PC-3 (cell line): ENCODE measurements around the gene SERINC2. TPM values are rescaled to one million over a fixed set of nuclear protein-coding genes. Genes with fewer than 3 reads are reported as not detected.

ENCODE experiments used
- ATAC-seq: fragments of 200-7000 bp; cut with Tn5 transposase; 2 replicates; pipeline ENCODE4 v1.9.1; 2020; ENCODE audit warnings: mild to moderate bottlenecking, moderate library complexity
- BruUV-seq: library from RNA; stranded (reverse); fragments of 400-500 nt; replicated peaks from 2 replicates; lab custom pipeline; 2021; lab: Mats Ljungman, UMichigan
- CTCF ChIA-PET: fragments of 300-600 bp; sonication (Branson Sonifier 250); formaldehyde crosslinking; loops from one replicate; lab custom pipeline; 2022; ENCODE audit warnings: antibody characterized with exemption; lab: Charles Lee
- POLR2A ChIA-PET: fragments of 300-600 bp; sonication (Branson Sonifier 250); formaldehyde crosslinking; loops from one replicate; lab custom pipeline; 2022; ENCODE audit warnings: antibody characterized with exemption; ENCODE audit not compliant: unreplicated experiment; lab: Charles Lee
- DNase-seq: peaks from one replicate; pipeline ENCODE4 v3.0.0-alpha.2; 2015
- H2AFZ ChIP-seq: fragments of 300-600 bp; sonication (generic); 2 replicates; pipeline ENCODE4 v1.6.0; 2016; ENCODE audit warnings: antibody characterized with exemption, low read length
- H3F3A ChIP-seq: fragments of 300-600 bp; sonication (generic); one replicate; pipeline ENCODE4 v1.6.0; 2017; ENCODE audit warnings: antibody characterized with exemption, low read length, control low read depth, mild to moderate bottlenecking; ENCODE audit not compliant: unreplicated experiment
- H3K27ac ChIP-seq: fragments of 300-600 bp; sonication (generic); 2 replicates; pipeline ENCODE4 v1.5.1; 2016; ENCODE audit warnings: mild to moderate bottlenecking, low read length
- H3K27me3 ChIP-seq: fragments of 300-600 bp; sonication (generic); 2 replicates; pipeline ENCODE4 v1.6.1; 2016; ENCODE audit warnings: low read length, mixed read lengths
- H3K36me3 ChIP-seq: fragments of 300-600 bp; sonication (generic); 2 replicates; pipeline ENCODE4 v1.6.1; 2016; ENCODE audit warnings: low read depth, mixed run types, low read length, mixed read lengths
- H3K4me1 ChIP-seq: fragments of 300-600 bp; sonication (generic); 2 replicates; pipeline ENCODE4 v1.5.1; 2016; ENCODE audit warnings: low read length; ENCODE audit not compliant: insufficient read depth
- H3K4me2 ChIP-seq: fragments of 300-600 bp; sonication (generic); 2 replicates; pipeline ENCODE4 v1.6.0; 2016; ENCODE audit warnings: low read length
- H3K4me3 ChIP-seq: fragments of 300-600 bp; sonication (generic); 2 replicates; pipeline ENCODE4 v1.5.1; 2016; ENCODE audit warnings: mild to moderate bottlenecking, low read length, mixed read lengths
- H3K79me2 ChIP-seq: fragments of 300-600 bp; sonication (generic); 2 replicates; pipeline ENCODE4 v1.6.1; 2017; ENCODE audit warnings: low read length, mixed read lengths
- H3K9ac ChIP-seq: fragments of 300-600 bp; sonication (generic); 2 replicates; pipeline ENCODE4 v1.6.0; 2016; ENCODE audit warnings: mild to moderate bottlenecking, low read length
- H3K9me2 ChIP-seq: fragments of 300-600 bp; sonication (generic); replicated peaks from 2 replicates; pipeline ENCODE4 v1.6.1; 2016; ENCODE audit warnings: mixed run types, low read length, mixed read lengths
- H3K9me3 ChIP-seq: fragments of 300-600 bp; sonication (generic); 2 replicates; pipeline ENCODE4 v1.6.1; 2016; ENCODE audit warnings: low read length, mixed read lengths
- H4K20me1 ChIP-seq: fragments of 300-600 bp; sonication (generic); 2 replicates; pipeline ENCODE4 v1.6.1; 2016; ENCODE audit warnings: low read length, mixed read lengths
- CTCF ChIP-seq: fragments of 300-600 bp; sonication (generic); conservative IDR thresholded peaks from 2 replicates; pipeline ENCODE4 v1.5.1; 2017; ENCODE audit warnings: antibody characterized with exemption, low read depth, mild to moderate bottlenecking, low read length
- EZH2 ChIP-seq: fragments of 300-600 bp; sonication (generic); IDR thresholded peaks from one replicate; pipeline ENCODE4 v1.6.1; 2017; ENCODE audit warnings: antibody characterized with exemption, mild to moderate bottlenecking, low read length; ENCODE audit not compliant: unreplicated experiment
- EZH2phosphoT487 ChIP-seq: fragments of 300-600 bp; sonication (generic); IDR thresholded peaks from 2 replicates; pipeline ENCODE4 v1.6.1; 2018; ENCODE audit warnings: mild to moderate bottlenecking, antibody characterized with exemption, low read length, borderline replicate concordance
- intact Hi-C: fragments of 100-400 bp; cut with micrococcal nuclease; formaldehyde crosslinking; loops from 2 replicates; pipeline ENCODE4 v1.9.0; 2023
- total RNA-seq: library from RNA; depleted of rRNA; stranded (reverse); fragments of >200 nt; gene quantifications from 2 replicates; pipeline ENCODE4 v1.2.3, GENCODE V29; 2014

Gene SERINC2
- total RNA-seq, 1 experiment from 2014 or later: 51.5 TPM

GRCh38 chr1:31432592-31433395 lies 19.8 kb downstream of the SERINC2 start:
- no peak for ATAC-seq
- Histone ChIP-seq H3K36me3 (0 out of 2 replicates have a peak, but pooled peaks cover 3% of the 10 kb centered on the region), H3K9me3 (no peaks in the 10 kb centered on the region), H3K27ac (no peak overlapping the region), H3K9me2 (no peaks in the 10 kb centered on the region), H3K4me1 (no peaks in the 10 kb centered on the region), H2AFZ (no peak overlapping the region), H3F3A (no peaks in the 10 kb centered on the region), H3K79me2 (no peaks in the 10 kb centered on the region), H3K4me3 (no peak overlapping the region), H3K4me2 (no peak overlapping the region), H3K9ac (no peak overlapping the region), H3K27me3 (no peaks in the 10 kb centered on the region), H4K20me1 (no peaks in the 10 kb centered on the region)
- intact Hi-C loops: no loop called here
- BruUV-seq: no TSS peak
- TF ChIP-seq EZH2: no peak
- no peak for TF ChIP-seq EZH2phosphoT487
- no peak for TF ChIP-seq CTCF
- POLR2A ChIA-PET: no interaction called here
- CTCF ChIA-PET: no interaction called here
- DNase-seq: no peak

- ATAC-seq: no peak
- H3K4me1 ChIP-seq: no peaks in the 10 kb centered on the region
- POLR2A ChIA-PET: no interaction called here
- H3K4me3 ChIP-seq: no peak overlapping the region
- no peak overlapping the region for H3K27ac ChIP-seq
- no peak overlapping the region for H2AFZ ChIP-seq
- BruUV-seq: no TSS peak
- H3K79me2 ChIP-seq: no peaks in the 10 kb centered on the region
- no peak for DNase-seq
- no peaks in the 10 kb centered on the region for H3K27me3 ChIP-seq
- TF ChIP-seq EZH2phosphoT487 (no peak), CTCF (no peak), EZH2 (no peak)
- CTCF ChIA-PET: no interaction called here
- intact Hi-C loops: no loop called here
- no peak overlapping the region for H3K4me2 ChIP-seq
- H3K9me3 ChIP-seq: no peaks in the 10 kb centered on the region
- no peaks in the 10 kb centered on the region for H3K9me2 ChIP-seq
- no peaks in the 10 kb centered on the region for H4K20me1 ChIP-seq
- no peaks in the 10 kb centered on the region for H3F3A ChIP-seq
- H3K36me3 ChIP-seq: 0 out of 2 replicates have a peak, but pooled peaks cover 3% of the 10 kb centered on the region
- H3K9ac ChIP-seq: no peak overlapping the region
These were observed 20.4 kb downstream of the SERINC2 start for GRCh38 chr1:31433396-31433930.
